Type B pancreatic cell (in vitro differentiated cells): ENCODE results near the gene GAPDH. TPM values are rescaled to one million over a fixed set of nuclear protein-coding genes. Genes with fewer than 3 reads are reported as not detected.

Experiments
- DNase-seq: peaks from one replicate; pipeline ENCODE4 v3.0.0; 2021; ENCODE audit warnings: mixed read lengths; ENCODE audit not compliant: unreplicated experiment; ENCODE audit errors: extremely low spot score
- H3K27ac Mint-ChIP-seq: 2 replicates; pipeline ENCODE4 v1.8.0; 2021; ENCODE audit warnings: mild to moderate bottlenecking, mixed read lengths
- H3K27me3 Mint-ChIP-seq: 2 replicates; pipeline ENCODE4 v1.8.0; 2021; ENCODE audit warnings: mixed read lengths
- H3K36me3 Mint-ChIP-seq: 2 replicates; pipeline ENCODE4 v1.8.0; 2021; ENCODE audit warnings: mixed read lengths
- H3K4me1 Mint-ChIP-seq: one replicate; pipeline ENCODE4 v1.8.0; 2021; ENCODE audit warnings: mixed read lengths; ENCODE audit not compliant: unreplicated experiment
- H3K4me3 Mint-ChIP-seq: 2 replicates; pipeline ENCODE4 v1.8.0; 2021; ENCODE audit warnings: mild to moderate bottlenecking, mixed read lengths
- H3K9me3 Mint-ChIP-seq: 2 replicates; pipeline ENCODE4 v1.8.0; 2021; ENCODE audit warnings: mixed read lengths
- CTCF ChIP-seq: fragments of 200-600 bp; sonication (generic); conservative IDR thresholded peaks from 2 replicates; pipeline ENCODE4 v1.5.0; 2021; ENCODE audit warnings: antibody characterized with exemption, mild to moderate bottlenecking
- total RNA-seq: library from RNA; stranded (reverse); gene quantifications from 2 replicates; pipeline ENCODE4 v1.2.1, GENCODE V29; 2021; ENCODE audit warnings: low replicate concordance

GAPDH gene
- total RNA-seq, 1 donor from 2014 or later: 2,317 TPM

DNA sequence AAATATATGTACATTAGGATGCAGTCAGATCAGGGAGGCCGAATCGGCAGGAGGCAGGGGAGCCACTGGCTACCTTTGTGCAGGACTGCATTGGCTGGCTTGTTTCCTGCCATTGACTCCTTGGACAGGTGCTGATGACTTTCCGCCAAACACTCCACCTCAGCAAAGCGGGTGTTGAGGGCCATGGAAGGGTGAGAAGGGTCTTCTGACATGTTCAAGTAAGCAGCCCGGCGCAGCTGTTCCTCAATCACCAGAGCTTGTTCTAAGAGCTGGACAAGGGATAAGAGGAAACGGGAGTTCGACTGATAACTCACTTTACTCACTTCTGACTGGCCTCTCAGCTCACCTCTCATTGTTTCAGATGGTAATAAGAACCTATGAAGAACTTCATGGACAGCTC, 38.7 kb downstream of the GAPDH start:
- peak overlapping the region; percentile 17 for H3K27ac Mint-ChIP-seq
- TF ChIP-seq CTCF: no peak
- H3K27me3 Mint-ChIP-seq: no peaks in the 10 kb centered on the region
- no peak for DNase-seq
- H3K9me3 Mint-ChIP-seq: no peaks in the 10 kb centered on the region
- H3K4me1 Mint-ChIP-seq: peaks cover 4% of the 10 kb centered on the region
- H3K4me3 Mint-ChIP-seq: no peak overlapping the region
- peaks cover 53% of the 10 kb centered on the region for H3K36me3 Mint-ChIP-seq

DNA sequence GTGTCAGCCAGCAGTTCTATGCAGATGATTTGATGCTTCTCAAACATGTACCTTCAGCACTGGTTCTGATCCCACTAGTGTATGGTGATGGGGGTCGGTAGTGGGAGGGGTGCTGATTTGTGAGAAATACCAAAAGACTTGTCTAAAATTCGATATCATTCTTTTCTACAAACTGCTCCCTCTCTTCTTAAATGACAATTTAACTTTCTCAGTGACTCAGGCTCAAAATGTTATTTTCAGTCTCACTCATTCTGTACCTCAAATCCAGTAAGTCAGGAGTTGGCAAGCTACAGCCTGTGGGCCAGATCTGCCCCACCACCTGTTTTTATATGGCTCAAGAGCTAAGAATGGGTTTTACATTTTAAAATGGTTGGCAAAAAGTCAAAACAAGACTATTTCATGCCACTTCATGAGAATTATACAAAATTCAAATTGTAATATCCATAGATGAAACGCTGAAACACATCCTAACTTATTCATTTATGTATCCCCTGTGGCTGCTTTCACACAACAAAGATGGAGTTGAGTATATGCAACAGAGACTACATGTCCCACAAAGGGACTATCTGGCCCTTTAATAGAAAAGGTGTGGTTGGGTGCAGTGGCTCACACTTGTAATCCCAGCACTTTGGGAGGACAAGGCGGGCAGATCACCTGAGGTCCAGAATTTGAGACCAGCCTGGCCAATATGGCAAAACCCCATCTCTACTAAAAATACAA, 40.4 kb downstream of the GAPDH start:
- TF ChIP-seq CTCF: no peak
- Mint-ChIP-seq H3K27me3 (no peaks in the 10 kb centered on the region), H3K36me3 (peaks cover 57% of the 10 kb centered on the region), H3K9me3 (no peaks in the 10 kb centered on the region), H3K4me1 (no peaks in the 10 kb centered on the region), H3K27ac (no peak overlapping the region), H3K4me3 (no peak overlapping the region)
- DNase-seq: no peak

DNA sequence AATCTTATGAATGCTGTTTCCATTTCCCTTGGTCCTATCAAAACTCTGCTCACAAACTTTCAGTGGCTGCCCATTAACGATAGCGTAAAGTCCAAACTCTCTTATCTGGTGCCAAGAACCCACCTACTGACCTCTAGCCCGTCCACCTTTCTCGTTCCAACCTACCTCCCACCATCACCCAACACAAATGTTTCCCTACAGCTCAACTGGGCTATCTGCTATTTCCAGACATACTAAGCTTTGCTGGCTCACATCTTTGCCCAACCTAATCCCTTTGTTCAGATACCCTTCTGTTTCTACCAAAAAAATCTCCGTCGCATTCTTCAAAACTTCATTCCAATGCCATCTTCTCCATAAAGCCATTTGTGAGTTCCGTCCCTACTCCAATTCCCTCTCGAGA, 41.3 kb downstream of the GAPDH start:
- Mint-ChIP-seq H3K4me3 (no peak overlapping the region), H3K9me3 (no peaks in the 10 kb centered on the region)

DNA sequence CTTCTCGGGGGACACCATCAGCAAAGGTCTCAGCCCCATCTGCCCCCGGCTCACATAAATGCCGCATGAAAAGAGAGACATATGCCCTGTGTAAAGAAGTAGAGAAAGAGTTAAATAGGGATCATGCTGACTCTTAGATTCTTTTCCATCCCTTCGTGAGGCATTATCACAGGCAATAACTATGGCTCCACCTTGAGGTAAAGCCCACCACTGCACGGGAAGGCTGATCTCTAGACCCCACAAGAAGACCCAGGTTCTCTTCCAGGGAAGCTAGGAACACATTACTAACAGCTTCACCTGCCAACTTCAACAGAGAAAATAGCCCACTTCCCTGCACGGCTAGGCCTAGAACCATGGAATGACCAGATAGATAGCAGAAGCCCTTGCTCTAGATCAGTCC, 47.9 kb downstream of the GAPDH start:
- Mint-ChIP-seq H3K27ac (no peak overlapping the region), H3K27me3 (no peaks in the 10 kb centered on the region), H3K36me3 (peaks cover 57% of the 10 kb centered on the region), H3K4me3 (no peak overlapping the region), H3K9me3 (no peaks in the 10 kb centered on the region), H3K4me1 (no peaks in the 10 kb centered on the region)
- DNase-seq: no peak
- TF ChIP-seq CTCF: peak; percentile 51

More for the DNA sequence above, 41.3 kb downstream of the GAPDH start:
- H3K27ac Mint-ChIP-seq: no peak overlapping the region
- H3K4me1 Mint-ChIP-seq: no peaks in the 10 kb centered on the region
- TF ChIP-seq CTCF: no peak
- no peak for DNase-seq
- H3K27me3 Mint-ChIP-seq: no peaks in the 10 kb centered on the region
- H3K36me3 Mint-ChIP-seq: peaks cover 54% of the 10 kb centered on the region

GRCh38 chr12:6582959-6583358, 48.6 kb downstream of the GAPDH start:
- no peak for TF ChIP-seq CTCF
- Mint-ChIP-seq H3K4me1 (no peaks in the 10 kb centered on the region), H3K36me3 (peaks cover 57% of the 10 kb centered on the region), H3K27ac (no peak overlapping the region), H3K4me3 (no peak overlapping the region), H3K27me3 (no peaks in the 10 kb centered on the region), H3K9me3 (no peaks in the 10 kb centered on the region)
- no peak for DNase-seq
